ENCODE measurements around the gene SGSM1.
"Not testable (repeated sequence)": the region's sequence is repeated elsewhere in the genome, so short reads cannot be mapped to it uniquely, and the experiment has no call there.

SGSM1 gene

GRCh38 chr22:24901448-24901847 lies 95.4 kb downstream of the SGSM1 start:
- H3K9me3 Mint-ChIP-seq, result peaks cover 7 to 21% of the 10 kb centered on the region in 2 donors
- no peak overlapping the region for H3K27ac Mint-ChIP-seq
- no peaks in the 10 kb centered on the region for H3K27me3 Mint-ChIP-seq
- H3K4me1 Mint-ChIP-seq (ENCODE audit: low read depth in 2 of 2), result no peaks in the 10 kb centered on the region
- DNase-seq (no peak), ATAC-seq (replicated peaks) (no peak)
- H3K36me3 Mint-ChIP-seq (ENCODE audit: insufficient read depth), result peaks cover 10% of the 10 kb centered on the region
- no peak overlapping the region for H3K4me3 Mint-ChIP-seq

- Mint-ChIP-seq H3K27ac (no peak overlapping the region), H3K9me3 (peaks cover 7 to 21% of the 10 kb centered on the region in 2 donors), H3K4me3 (no peak overlapping the region), H3K27me3 (no peaks in the 10 kb centered on the region), H3K4me1 (ENCODE audit: low read depth in 2 of 2) (no peaks in the 10 kb centered on the region), H3K36me3 (ENCODE audit: insufficient read depth) (peaks cover 16% of the 10 kb centered on the region)
- no peak for ATAC-seq (replicated peaks)
- no peak for DNase-seq
Observed at GRCh38 chr22:24905909-24906308, 99.9 kb downstream of the SGSM1 start.

GRCh38 chr22:24907101-24907500 lies 101.1 kb downstream of the SGSM1 start:
- H3K4me1 Mint-ChIP-seq (ENCODE audit: low read depth in 2 of 2); DNase-seq; ATAC-seq (replicated peaks); H3K27ac Mint-ChIP-seq; H3K27me3 Mint-ChIP-seq; H3K4me3 Mint-ChIP-seq: not testable (repeated sequence)
- H3K9me3 Mint-ChIP-seq, result peaks cover 7 to 21% of the 10 kb centered on the region in 2 donors
- peaks cover 16% of the 10 kb centered on the region for H3K36me3 Mint-ChIP-seq (ENCODE audit: insufficient read depth)

DNA sequence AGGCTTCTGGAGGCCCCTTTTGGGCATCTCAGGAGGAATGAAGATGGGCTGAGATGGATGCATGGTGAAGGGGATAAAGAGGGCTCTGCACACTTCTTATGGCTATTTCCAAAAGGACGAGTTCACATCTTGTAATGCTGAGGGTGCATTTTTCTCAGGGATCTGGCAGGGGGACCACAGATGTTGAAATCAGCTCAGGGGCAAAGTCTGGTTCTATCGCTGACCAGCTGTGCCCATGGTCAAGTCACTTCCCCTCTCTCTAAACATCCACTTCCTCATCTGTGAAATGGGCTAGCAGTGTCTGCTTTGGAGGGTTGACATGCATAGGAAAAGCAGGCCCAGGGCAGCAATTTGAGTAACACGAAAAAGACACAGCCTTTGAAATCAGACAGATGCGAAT lies 114.0 kb downstream of the SGSM1 start:
- no peak overlapping the region for H3K4me3 Mint-ChIP-seq
- no peak overlapping the region for H3K27ac Mint-ChIP-seq
- ATAC-seq (replicated peaks) (no peak), DNase-seq (no peak)
- H3K36me3 Mint-ChIP-seq (ENCODE audit: insufficient read depth), result peaks cover 3% of the 10 kb centered on the region
- no peaks in the 10 kb centered on the region for H3K27me3 Mint-ChIP-seq
- H3K4me1 Mint-ChIP-seq (ENCODE audit: low read depth in 2 of 2), result no peaks in the 10 kb centered on the region
- no peaks in the 10 kb centered on the region for H3K9me3 Mint-ChIP-seq

GRCh38 chr22:24925586-24926427 lies 119.8 kb downstream of the SGSM1 start:
- Mint-ChIP-seq H3K36me3 (ENCODE audit: insufficient read depth) (peaks cover 3% of the 10 kb centered on the region), H3K4me1 (ENCODE audit: low read depth in 2 of 2) (no peaks in the 10 kb centered on the region), H3K9me3 (no peaks in the 10 kb centered on the region), H3K27ac (no peak overlapping the region), H3K27me3 (peaks cover 16 to 19% of the 10 kb centered on the region in 2 donors), H3K4me3 (no peak overlapping the region)
- DNase-seq (no peak), ATAC-seq (replicated peaks) (no peak)

GRCh38 chr22:24926428-24926725 lies 120.4 kb downstream of the SGSM1 start:
- Mint-ChIP-seq H3K27me3 (peaks cover 16 to 19% of the 10 kb centered on the region in 2 donors), H3K9me3 (no peaks in the 10 kb centered on the region), H3K4me1 (ENCODE audit: low read depth in 2 of 2) (no peaks in the 10 kb centered on the region), H3K4me3 (no peak overlapping the region), H3K36me3 (ENCODE audit: insufficient read depth) (no peaks in the 10 kb centered on the region), H3K27ac (no peak overlapping the region)
- no peak for ATAC-seq (replicated peaks)
- DNase-seq, result no peak

DNA sequence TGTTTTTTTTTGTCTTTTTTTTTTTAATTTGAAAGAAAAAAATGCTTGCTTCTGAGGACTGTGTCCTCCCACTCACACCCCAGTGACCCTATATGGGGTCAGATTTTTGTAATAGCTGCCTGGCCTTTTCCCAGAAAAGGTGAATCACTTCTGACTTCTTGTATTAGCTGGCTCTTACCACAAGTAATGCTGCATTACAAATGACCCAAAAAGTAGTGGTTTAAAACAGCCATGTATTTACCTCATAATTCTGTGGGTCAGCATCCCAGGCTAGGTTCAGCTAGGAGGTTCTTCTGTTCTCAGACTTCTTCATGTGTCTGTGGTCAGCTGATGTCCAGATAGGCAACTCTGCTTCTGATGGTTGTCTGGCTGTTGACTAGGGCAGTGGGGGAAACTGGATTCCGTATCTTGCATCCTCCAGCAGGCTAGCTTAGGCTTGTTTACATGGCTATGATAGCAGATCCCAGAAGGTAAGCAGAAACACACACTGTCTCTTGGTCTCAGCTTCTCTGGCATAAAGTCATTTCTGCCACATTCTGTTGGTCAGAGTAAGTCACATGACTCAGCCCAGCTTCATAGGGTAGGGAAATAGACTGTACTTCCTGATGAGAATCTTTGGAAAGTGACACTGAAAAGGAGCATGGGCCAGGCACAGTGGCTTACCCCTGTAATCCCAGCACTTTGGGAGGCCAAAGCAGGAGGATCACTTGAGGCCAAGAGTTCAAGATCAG lies 121.0 kb downstream of the SGSM1 start:
- Mint-ChIP-seq H3K27ac (no peak overlapping the region), H3K4me1 (ENCODE audit: low read depth in 2 of 2) (no peaks in the 10 kb centered on the region), H3K27me3 (peaks cover 16 to 19% of the 10 kb centered on the region in 2 donors), H3K36me3 (ENCODE audit: insufficient read depth) (no peaks in the 10 kb centered on the region), H3K9me3 (no peaks in the 10 kb centered on the region), H3K4me3 (no peak overlapping the region)
- ATAC-seq (replicated peaks) (no peak), DNase-seq (no peak)

- H3K36me3 Mint-ChIP-seq (ENCODE audit: insufficient read depth), result no peaks in the 10 kb centered on the region
- H3K9me3 Mint-ChIP-seq, result no peaks in the 10 kb centered on the region
- DNase-seq, result no peak
- no peak for ATAC-seq (replicated peaks)
- no peak overlapping the region for H3K27ac Mint-ChIP-seq
- peaks cover 16 to 19% of the 10 kb centered on the region in 2 donors for H3K27me3 Mint-ChIP-seq
- H3K4me3 Mint-ChIP-seq, result no peak overlapping the region
- no peaks in the 10 kb centered on the region for H3K4me1 Mint-ChIP-seq (ENCODE audit: low read depth in 2 of 2)
Observed at GRCh38 chr22:24928322-24928721, 122.3 kb downstream of the SGSM1 start.

- H3K9me3 Mint-ChIP-seq, result no peaks in the 10 kb centered on the region
- ATAC-seq (replicated peaks), result no peak
- no peak overlapping the region for H3K27ac Mint-ChIP-seq
- no peak for DNase-seq
- no peaks in the 10 kb centered on the region for H3K4me1 Mint-ChIP-seq (ENCODE audit: low read depth in 2 of 2)
- H3K4me3 Mint-ChIP-seq, result no peak overlapping the region
- H3K27me3 Mint-ChIP-seq, result peaks cover 16 to 19% of the 10 kb centered on the region in 2 donors
- H3K36me3 Mint-ChIP-seq (ENCODE audit: insufficient read depth), result no peaks in the 10 kb centered on the region
Observed at GRCh38 chr22:24930678-24931077, 124.7 kb downstream of the SGSM1 start.

DNA sequence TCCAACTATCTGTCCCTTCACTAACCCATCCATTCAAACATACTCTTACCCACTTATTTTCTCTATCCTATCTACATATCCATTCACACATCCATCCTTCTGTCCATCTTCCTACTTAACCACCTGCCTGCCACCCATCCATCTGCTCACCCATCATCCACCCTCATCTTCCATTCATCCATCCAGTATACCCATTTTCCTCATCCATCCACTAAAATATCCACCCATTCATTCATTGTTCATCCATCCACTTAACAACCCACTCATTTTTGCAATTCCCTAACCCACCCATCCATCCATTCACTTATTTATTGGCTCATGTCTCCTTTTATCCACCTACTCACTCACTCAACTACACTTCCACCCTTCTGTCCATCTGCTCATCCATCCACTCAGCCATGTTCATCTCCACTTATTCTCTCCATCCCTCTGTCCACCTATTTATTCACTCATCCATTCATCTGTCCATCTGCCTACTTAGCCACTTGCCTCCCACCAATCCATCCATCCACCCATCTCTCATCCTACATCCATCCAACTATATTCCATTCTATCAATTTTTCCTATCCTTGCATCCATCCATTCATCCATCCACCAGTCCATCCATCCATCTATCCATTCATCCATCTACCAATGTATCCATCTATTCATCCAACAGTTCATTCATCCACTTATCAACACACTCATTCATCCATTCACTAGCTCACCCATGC lies 129.9 kb downstream of the SGSM1 start:
- no peak for ATAC-seq (replicated peaks)
- no peaks in the 10 kb centered on the region for H3K36me3 Mint-ChIP-seq (ENCODE audit: insufficient read depth)
- no peaks in the 10 kb centered on the region for H3K9me3 Mint-ChIP-seq
- no peak for DNase-seq
- no peak overlapping the region for H3K4me3 Mint-ChIP-seq
- H3K27me3 Mint-ChIP-seq, result no peaks in the 10 kb centered on the region
- H3K4me1 Mint-ChIP-seq (ENCODE audit: low read depth in 2 of 2), result no peaks in the 10 kb centered on the region
- H3K27ac Mint-ChIP-seq, result no peak overlapping the region

GRCh38 chr22:24937114-24937513 lies 131.1 kb downstream of the SGSM1 start:
- no peak for ATAC-seq (replicated peaks)
- no peak for DNase-seq

GRCh38 chr22:24938741-24939341 lies 132.8 kb downstream of the SGSM1 start:
- no peaks in the 10 kb centered on the region for H3K36me3 Mint-ChIP-seq (ENCODE audit: insufficient read depth)
- H3K27me3 Mint-ChIP-seq, result peaks cover 3 to 7% of the 10 kb centered on the region in 2 donors
- H3K4me3 Mint-ChIP-seq, result no peak overlapping the region
- H3K4me1 Mint-ChIP-seq (ENCODE audit: low read depth in 2 of 2), result no peaks in the 10 kb centered on the region
- H3K27ac Mint-ChIP-seq, result no peak overlapping the region
- peak; percentile 48 for ATAC-seq (replicated peaks)
- no peaks in the 10 kb centered on the region for H3K9me3 Mint-ChIP-seq
- DNase-seq, result peak; percentile 32 to 44 (median 43)

More at GRCh38 chr22:24937114-24937513, 131.1 kb downstream of the SGSM1 start:
- H3K4me1 Mint-ChIP-seq (ENCODE audit: low read depth in 2 of 2), result no peaks in the 10 kb centered on the region
- H3K27me3 Mint-ChIP-seq, result no peaks in the 10 kb centered on the region
- H3K27ac Mint-ChIP-seq, result no peak overlapping the region
- H3K9me3 Mint-ChIP-seq, result no peaks in the 10 kb centered on the region
- no peak overlapping the region for H3K4me3 Mint-ChIP-seq
- H3K36me3 Mint-ChIP-seq (ENCODE audit: insufficient read depth), result no peaks in the 10 kb centered on the region

GRCh38 chr22:24942301-24942700 lies 136.3 kb downstream of the SGSM1 start:
- Mint-ChIP-seq H3K27ac (no peak overlapping the region), H3K4me3 (no peak overlapping the region), H3K27me3 (peaks cover 28 to 35% of the 10 kb centered on the region in 2 donors)

More at GRCh38 chr22:24942301-24942700, 136.3 kb downstream of the SGSM1 start:
- DNase-seq (no peak), ATAC-seq (replicated peaks) (no peak)
- H3K36me3 Mint-ChIP-seq (ENCODE audit: insufficient read depth), result no peaks in the 10 kb centered on the region
- H3K9me3 Mint-ChIP-seq, result no peaks in the 10 kb centered on the region
- H3K4me1 Mint-ChIP-seq (ENCODE audit: low read depth in 2 of 2), result no peaks in the 10 kb centered on the region
